BE2C (cell line): ENCODE results near the gene ZNF423.

ENCODE experiments used
- DNase-seq: peaks from one replicate; pipeline ENCODE4 v3.0.0-alpha.2; 2020
- H3K27me3 ChIP-seq: fragments of 250-450 bp; sonication (Bioruptor Pico); 2 replicates; pipeline ENCODE4 v1.5.1; 2020; ENCODE audit warnings: mild to moderate bottlenecking
- H3K36me3 ChIP-seq: fragments of 250-450 bp; sonication (Bioruptor Pico); 2 replicates; pipeline ENCODE4 v1.5.1; 2020; ENCODE audit warnings: mild to moderate bottlenecking
- H3K4me1 ChIP-seq: fragments of 250-450 bp; sonication (Bioruptor Pico); 2 replicates; pipeline ENCODE4 v1.5.1; 2020
- H3K4me3 ChIP-seq: 2 replicates; pipeline ENCODE4 v1.5.1; 2011; ENCODE audit warnings: low read depth, low read length
- H3K9me3 ChIP-seq: fragments of 250-450 bp; sonication (Bioruptor Pico); 2 replicates; pipeline ENCODE4 v1.5.1; 2020
- TF ChIP-seq, protein P1 (sequence below): IDR thresholded peaks from 2 replicates; pipeline ENCODE4 v1.5.1; 2012; ENCODE audit warnings: mild to moderate bottlenecking, low read depth, low read length

The ZNF423 gene

DNA sequence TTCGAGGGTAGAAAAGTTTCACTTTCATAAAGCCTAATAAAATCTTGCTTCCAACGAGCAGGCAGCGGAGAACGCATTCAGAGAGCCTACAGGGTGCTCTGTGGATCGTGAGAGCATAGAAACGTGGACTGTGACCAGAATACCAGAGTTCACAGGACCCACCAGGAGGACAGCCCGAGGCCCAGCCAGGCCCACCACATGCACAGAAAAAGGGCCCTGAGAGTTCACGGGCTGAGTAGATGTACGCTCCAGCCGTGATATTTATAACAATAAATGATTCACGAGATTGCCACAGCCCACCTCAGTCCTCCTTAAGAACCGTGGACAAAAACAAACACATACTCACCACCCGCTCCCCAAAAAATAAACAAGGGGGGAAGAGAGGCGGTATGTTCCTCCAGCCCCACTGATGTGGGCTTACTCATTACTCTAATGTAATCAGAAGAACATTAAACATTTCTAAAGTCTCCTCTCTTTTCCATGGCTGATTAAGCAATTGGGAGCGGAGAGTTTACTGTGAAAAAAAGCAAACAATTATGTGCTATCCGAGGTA lies 275.1 kb downstream of the ZNF423 start:
- H3K9me3 ChIP-seq: no peaks in the 10 kb centered on the region
- H3K4me1 ChIP-seq: no peaks in the 10 kb centered on the region
- TF ChIP-seq, protein P1, sequence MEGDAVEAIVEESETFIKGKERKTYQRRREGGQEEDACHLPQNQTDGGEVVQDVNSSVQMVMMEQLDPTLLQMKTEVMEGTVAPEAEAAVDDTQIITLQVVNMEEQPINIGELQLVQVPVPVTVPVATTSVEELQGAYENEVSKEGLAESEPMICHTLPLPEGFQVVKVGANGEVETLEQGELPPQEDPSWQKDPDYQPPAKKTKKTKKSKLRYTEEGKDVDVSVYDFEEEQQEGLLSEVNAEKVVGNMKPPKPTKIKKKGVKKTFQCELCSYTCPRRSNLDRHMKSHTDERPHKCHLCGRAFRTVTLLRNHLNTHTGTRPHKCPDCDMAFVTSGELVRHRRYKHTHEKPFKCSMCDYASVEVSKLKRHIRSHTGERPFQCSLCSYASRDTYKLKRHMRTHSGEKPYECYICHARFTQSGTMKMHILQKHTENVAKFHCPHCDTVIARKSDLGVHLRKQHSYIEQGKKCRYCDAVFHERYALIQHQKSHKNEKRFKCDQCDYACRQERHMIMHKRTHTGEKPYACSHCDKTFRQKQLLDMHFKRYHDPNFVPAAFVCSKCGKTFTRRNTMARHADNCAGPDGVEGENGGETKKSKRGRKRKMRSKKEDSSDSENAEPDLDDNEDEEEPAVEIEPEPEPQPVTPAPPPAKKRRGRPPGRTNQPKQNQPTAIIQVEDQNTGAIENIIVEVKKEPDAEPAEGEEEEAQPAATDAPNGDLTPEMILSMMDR: no peak
- DNase-seq: no peak
- no peak overlapping the region for H3K4me3 ChIP-seq
- H3K27me3 ChIP-seq: no peaks in the 10 kb centered on the region
- H3K36me3 ChIP-seq: no peaks in the 10 kb centered on the region

GRCh38 chr16:49578435-49579024 lies 277.4 kb downstream of the ZNF423 start:
- DNase-seq: no peak
- H3K4me3 ChIP-seq: no peak overlapping the region
- no peaks in the 10 kb centered on the region for H3K4me1 ChIP-seq
- H3K27me3 ChIP-seq: no peaks in the 10 kb centered on the region
- TF ChIP-seq, protein P1: no peak
- H3K9me3 ChIP-seq: no peaks in the 10 kb centered on the region
- no peaks in the 10 kb centered on the region for H3K36me3 ChIP-seq

- no peaks in the 10 kb centered on the region for H3K9me3 ChIP-seq
- TF ChIP-seq, protein P1: no peak
- H3K4me1 ChIP-seq: no peaks in the 10 kb centered on the region
- no peaks in the 10 kb centered on the region for H3K36me3 ChIP-seq
- no peaks in the 10 kb centered on the region for H3K27me3 ChIP-seq
- no peak for DNase-seq
- H3K4me3 ChIP-seq: no peak overlapping the region
Observed at GRCh38 chr16:49578018-49578417, 277.9 kb downstream of the ZNF423 start.

DNA sequence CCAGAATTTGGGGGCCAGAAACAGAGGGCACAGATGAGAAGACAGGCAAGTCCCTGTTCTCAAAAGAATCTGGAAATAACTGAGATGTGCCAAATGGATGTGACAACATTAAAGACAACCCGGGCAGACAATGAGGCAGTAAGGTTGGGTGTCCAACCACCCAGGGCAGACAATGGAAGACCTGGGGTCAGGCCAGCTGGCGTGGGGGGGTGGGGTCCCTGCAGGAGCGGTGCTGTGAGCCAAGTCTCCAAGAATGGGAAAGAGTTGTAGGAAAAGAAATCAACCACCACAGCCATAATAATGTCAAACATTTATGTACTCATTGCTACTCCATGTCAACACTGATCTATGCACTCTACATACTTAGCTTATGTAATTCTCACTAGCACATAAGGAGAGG lies 279.0 kb downstream of the ZNF423 start:
- Histone ChIP-seq H3K27me3 (no peaks in the 10 kb centered on the region), H3K9me3 (no peaks in the 10 kb centered on the region), H3K4me3 (no peak overlapping the region), H3K36me3 (no peaks in the 10 kb centered on the region), H3K4me1 (no peaks in the 10 kb centered on the region)
- DNase-seq: no peak
- TF ChIP-seq, protein P1: no peak

DNA sequence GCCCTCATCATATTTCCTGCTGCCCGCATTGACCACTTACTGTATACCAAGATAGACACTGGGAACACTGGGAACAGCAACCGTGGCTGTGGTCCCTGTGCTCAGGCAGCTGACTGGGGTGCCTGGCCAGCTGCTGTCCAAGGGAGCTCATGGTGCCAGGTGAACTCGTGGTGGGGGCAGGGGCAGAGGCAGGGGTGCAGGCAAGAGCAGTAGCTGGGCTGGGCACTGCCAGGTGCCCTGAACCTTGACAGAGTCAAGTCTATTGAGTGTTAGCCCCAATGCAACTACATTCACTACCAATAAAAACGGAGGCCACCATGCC lies 279.8 kb downstream of the ZNF423 start:
- no peaks in the 10 kb centered on the region for H3K36me3 ChIP-seq
- H3K9me3 ChIP-seq: no peaks in the 10 kb centered on the region
- no peaks in the 10 kb centered on the region for H3K4me1 ChIP-seq
- no peaks in the 10 kb centered on the region for H3K27me3 ChIP-seq
- TF ChIP-seq, protein P1: no peak
- DNase-seq: no peak
- no peak overlapping the region for H3K4me3 ChIP-seq

GRCh38 chr16:49575346-49576172 lies 280.4 kb downstream of the ZNF423 start:
- H3K9me3 ChIP-seq: no peaks in the 10 kb centered on the region
- no peak for DNase-seq
- no peak overlapping the region for H3K4me3 ChIP-seq
- no peaks in the 10 kb centered on the region for H3K36me3 ChIP-seq
- no peaks in the 10 kb centered on the region for H3K4me1 ChIP-seq
- TF ChIP-seq, protein P1: no peak
- H3K27me3 ChIP-seq: no peaks in the 10 kb centered on the region
